ENCODE results near the gene EPHA2.

- TF ChIP-seq CTCF (IDR thresholded peaks at IDR 0.05) (no peak), ZFX (IDR thresholded peaks at IDR 0.05; ENCODE audit: borderline replicate concordance) (no peak)
Measured at GRCh38 chr1:16178596-16179497, 23.0 kb upstream of the EPHA2 start.
